T-cell (primary cell): ENCODE results near the gene MEIS1. TPM values are rescaled to one million over a fixed set of nuclear protein-coding genes. Genes with fewer than 3 reads are reported as not detected.

ENCODE experiments used
- ATAC-seq, 4 experiments: fragments of 200-7000 bp in 3 of 4; fragments of 150-1000 bp in 1 of 4; cut with Tn5 transposase; replicated peaks in 1 of 4; 1 replicate in 3 of 4; 2 replicates in 1 of 4; pipeline ENCODE4 v1.10.0; 2021; ENCODE audit warnings: moderate library complexity in 3 of 4, mild to moderate bottlenecking in 2 of 4, moderate number of reproducible peaks in 1 of 4
- CTCF ChIA-PET, 2 donors: fragments of 300-600 bp; sonication (Branson Sonifier 250); formaldehyde crosslinking; loops; one replicate each; lab custom pipeline; 2022; ENCODE audit warnings: antibody characterized with exemption in 2 of 2; lab: Charles Lee
- POLR2A ChIA-PET, 2 donors: fragments of 300-600 bp; sonication (Branson Sonifier 250); formaldehyde crosslinking; loops; one replicate each; lab custom pipeline; 2022; ENCODE audit warnings: antibody characterized with exemption in 2 of 2; lab: Charles Lee
- DNase-seq, 35 experiments: peaks; one replicate each; pipeline versions ENCODE4 v3.0.0 to v3.0.0-alpha.2; 2013 to 2023
- H3K27ac ChIP-seq: one replicate; pipeline ENCODE4 v1.5.1; 2013; ENCODE audit warnings: low read length
- H3K27me3 ChIP-seq, 2 experiments: replicated peaks in 1 of 2; 1 replicate in 1 of 2; 2 replicates in 1 of 2; pipeline versions ENCODE4 v1.6.1 to v1.7.0; 2013; ENCODE audit warnings: low read length in 1 of 2, mixed read lengths in 1 of 2; ENCODE audit not compliant: control insufficient read depth in 2 of 2, insufficient read depth in 2 of 2; ENCODE audit errors: extremely low read depth in 1 of 2
- H3K36me3 ChIP-seq, 2 donors: 1 replicate in 1 of 2; 2 replicates in 1 of 2; pipeline versions ENCODE4 v1.6.1 to v1.7.0; 2013; ENCODE audit warnings: low read length in 1 of 2; ENCODE audit not compliant: control insufficient read depth in 2 of 2, insufficient read depth in 1 of 2; ENCODE audit errors: extremely low read depth in 1 of 2
- H3K4me1 ChIP-seq, 2 experiments: 1 replicate in 1 of 2; 2 replicates in 1 of 2; pipeline versions ENCODE4 v1.6.1 to v1.7.0; 2013; ENCODE audit warnings: low read length in 2 of 2, mixed read lengths in 1 of 2; ENCODE audit not compliant: insufficient read depth in 2 of 2, control insufficient read depth in 1 of 2; ENCODE audit errors: extremely low read depth in 1 of 2
- H3K4me3 ChIP-seq, 2 donors: 1 replicate in 1 of 2; 2 replicates in 1 of 2; pipeline versions ENCODE4 v1.5.1 to v1.7.0; 2013; ENCODE audit warnings: mild to moderate bottlenecking in 2 of 2, low read length in 1 of 2, moderate library complexity in 1 of 2; ENCODE audit not compliant: control insufficient read depth in 1 of 2; ENCODE audit errors: extremely low read depth in 1 of 2
- H3K9me3 ChIP-seq: 2 replicates; pipeline ENCODE4 v1.7.0; 2013
- H3K27ac Mint-ChIP-seq, 2 donors: one replicate each; pipeline ENCODE4 v1.8.0; 2020 to 2021; ENCODE audit warnings: mild to moderate bottlenecking in 2 of 2, mixed read lengths in 2 of 2
- H3K27me3 Mint-ChIP-seq, 2 donors: one replicate each; pipeline ENCODE4 v1.8.0; 2021 to 2022; ENCODE audit warnings: mixed read lengths in 2 of 2
- H3K36me3 Mint-ChIP-seq: one replicate; pipeline ENCODE4 v1.8.0; 2021; ENCODE audit warnings: mixed read lengths
- H3K4me1 Mint-ChIP-seq, 3 donors: one replicate each; pipeline ENCODE4 v1.8.0; 2020 to 2022; ENCODE audit warnings: mixed read lengths in 3 of 3, mild to moderate bottlenecking in 1 of 3
- H3K4me3 Mint-ChIP-seq, 3 donors: one replicate each; pipeline ENCODE4 v1.8.0; 2020 to 2022; ENCODE audit warnings: mild to moderate bottlenecking in 3 of 3, mixed read lengths in 3 of 3, moderate library complexity in 3 of 3
- H3K9me3 Mint-ChIP-seq, 3 donors: one replicate each; pipeline ENCODE4 v1.8.0; 2020 to 2022; ENCODE audit warnings: mixed read lengths in 3 of 3
- WGBS: methylation state at CpG from one replicate; pipeline ENCODE4 v1.1.5; 2013; ENCODE audit warnings: missing lambda C conversion rate; ENCODE audit not compliant: insufficient coverage; 5-methylcytosine and 5-hydroxymethylcytosine counted together
- total RNA-seq, 35 experiments: library from RNA in 6 of 35; stranded (reverse) in 6 of 35; fragments of 120-200 nt in 1 of 35; gene quantifications; one replicate each; pipeline versions ENCODE4 v1.2.1 to v1.2.4 and lab custom pipeline; 2013 to 2026

The MEIS1 gene
- total RNA-seq, 5 donors from 2014 or later (not counting 1 experiment from before 2014, with no cell fraction given), result 0.32 to 3.4 (median 0.90) TPM

GRCh38 chr2:66573821-66574233, 138.9 kb downstream of the MEIS1 start:
- Mint-ChIP-seq H3K27me3 (peaks cover 37 to 43% of the 10 kb centered on the region in 2 donors), H3K27ac (no peak overlapping the region), H3K36me3 (no peaks in the 10 kb centered on the region), H3K9me3 (peaks cover 0 to 4% (median 0%) of the 10 kb centered on the region in 3 donors), H3K4me3 (no peak overlapping the region), H3K4me1 (peaks cover 7 to 9% (median 8%) of the 10 kb centered on the region in 3 donors)
- DNase-seq (no peak), ATAC-seq (no peak)
- Histone ChIP-seq H3K27ac (no peak overlapping the region), H3K27me3 (peaks cover 0 to 45% of the 10 kb centered on the region in 2 experiments), H3K4me1 (peaks cover 3 to 7% of the 10 kb centered on the region in 2 experiments), H3K9me3 (no peaks in the 10 kb centered on the region), H3K36me3 (no peaks in the 10 kb centered on the region), H3K4me3 (no peak overlapping the region)
- 54% methylated on average over 4 of the region's 8 CpGs for WGBS
- POLR2A ChIA-PET, result no interaction called here
- CTCF ChIA-PET, result no interaction called here

DNA sequence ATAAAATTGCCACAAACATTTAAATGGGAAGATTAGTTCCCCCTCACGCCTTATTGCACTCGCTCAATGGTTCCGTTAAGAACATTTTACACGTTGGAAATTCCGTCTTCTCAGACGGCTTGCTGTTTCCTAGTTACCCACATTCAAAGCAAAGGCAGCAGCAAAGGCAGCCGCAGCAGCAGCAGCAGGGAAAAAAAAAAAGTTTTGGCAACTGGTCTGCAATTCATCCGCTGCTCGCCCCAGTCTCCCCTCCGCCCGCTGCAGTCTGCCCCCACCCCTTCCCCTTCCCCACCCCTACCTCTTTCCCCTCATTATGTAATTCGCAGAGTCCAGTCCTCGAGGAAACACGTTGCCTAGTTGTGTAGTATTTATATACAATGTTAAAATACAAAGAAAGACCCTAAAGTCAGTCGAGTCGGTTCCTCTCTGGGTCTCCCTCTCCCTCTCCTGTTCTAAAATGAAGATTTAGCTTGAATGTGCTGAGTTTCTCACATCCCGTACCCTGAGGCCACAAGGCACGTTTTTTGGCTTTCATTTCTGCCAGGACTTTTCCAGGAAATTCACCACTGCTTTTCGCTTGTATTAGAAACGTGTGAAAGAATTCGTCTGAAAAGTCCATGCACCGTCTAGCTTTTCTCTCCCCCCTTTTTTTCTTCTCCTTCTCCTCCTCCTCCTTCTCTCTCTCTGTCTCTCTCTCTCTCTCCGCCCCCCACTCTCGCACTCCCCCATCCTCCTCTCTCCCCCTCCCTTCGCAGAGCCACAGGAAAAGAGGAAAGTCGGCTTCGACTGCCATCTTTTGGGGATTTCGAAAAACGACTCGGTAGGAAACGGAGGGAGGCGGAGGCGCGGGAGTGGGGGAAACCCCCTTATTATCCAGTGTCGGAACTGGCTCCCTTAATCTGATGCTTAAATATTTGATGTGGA, 140.0 kb downstream of the MEIS1 start:
- POLR2A ChIA-PET, result no interaction called here
- Mint-ChIP-seq H3K36me3 (no peaks in the 10 kb centered on the region), H3K4me1 (peaks cover 7 to 9% (median 8%) of the 10 kb centered on the region in 3 donors), H3K27me3 (peaks cover 46 to 52% of the 10 kb centered on the region in 2 donors), H3K9me3 (peaks cover 0 to 4% (median 0%) of the 10 kb centered on the region in 3 donors), H3K4me3 (peak overlapping the region in 2 of 3 donors; percentile 17 to 65), H3K27ac (no peak overlapping the region)
- H3K4me1 ChIP-seq, result peaks cover 3 to 7% of the 10 kb centered on the region in 2 experiments
- peaks cover 0 to 48% of the 10 kb centered on the region in 2 experiments for H3K27me3 ChIP-seq
- CTCF ChIA-PET, result no interaction called here
- 2% methylated on average over 9 of the region's 35 CpGs for WGBS
- H3K4me3 ChIP-seq, result peak overlapping the region in 1 of 2 donors; percentile 62
- no peak for DNase-seq
- no peak overlapping the region for H3K27ac ChIP-seq
- no peak for ATAC-seq
- H3K36me3 ChIP-seq, result no peaks in the 10 kb centered on the region
- H3K9me3 ChIP-seq, result no peaks in the 10 kb centered on the region

DNA sequence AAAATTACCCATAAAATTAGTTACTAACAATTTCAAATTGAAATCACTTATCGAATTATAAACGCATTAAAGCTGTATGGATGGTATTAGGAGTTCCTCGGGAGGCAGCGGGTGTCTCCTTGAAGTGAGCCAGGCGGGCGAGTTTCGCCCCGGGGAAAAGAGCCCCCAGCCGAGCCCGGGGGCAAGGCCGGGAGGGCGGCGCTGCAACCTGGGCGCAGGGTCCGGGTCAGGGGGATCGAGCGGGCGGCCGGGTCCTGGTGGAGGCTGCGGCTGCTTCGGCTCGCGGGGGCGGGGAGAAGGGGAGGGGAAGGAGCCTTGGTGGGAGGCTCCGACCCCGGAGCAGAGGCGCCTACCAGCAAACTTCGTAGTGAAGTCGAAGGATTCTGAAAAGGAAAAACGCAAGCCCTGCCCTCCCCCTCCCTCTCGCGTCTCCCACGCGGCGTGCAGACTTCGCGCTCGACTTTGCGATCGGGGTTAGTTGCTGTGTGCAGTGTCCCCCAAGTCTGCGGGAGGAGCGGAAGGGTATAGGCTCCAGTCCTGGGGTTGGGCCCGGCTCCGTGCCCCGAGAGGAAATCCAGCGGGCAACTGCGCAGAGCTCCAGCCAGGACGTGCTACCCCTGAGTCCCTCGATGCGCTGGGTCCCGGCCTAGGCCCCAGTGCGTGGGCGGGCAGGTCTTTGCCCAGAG, 140.8 kb downstream of the MEIS1 start:
- peak overlapping the region in 2 of 3 donors; percentile 17 to 65 for H3K4me3 Mint-ChIP-seq
- WGBS, result 3% methylated on average over 33 of the region's 53 CpGs

DNA sequence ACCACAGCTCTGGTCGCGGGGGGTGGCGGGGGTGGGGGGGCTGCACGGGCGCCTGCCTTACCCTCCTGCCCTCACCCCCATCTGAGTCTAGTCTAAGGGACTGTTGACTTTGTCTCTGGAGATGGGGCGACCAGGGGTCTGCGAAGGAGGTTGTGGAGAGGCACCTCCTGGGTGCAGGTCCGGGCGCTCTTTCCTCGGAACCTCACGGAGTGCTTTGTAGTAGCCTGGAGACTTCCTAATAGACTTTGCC, 141.3 kb downstream of the MEIS1 start:
- Histone ChIP-seq H3K4me3 (no peak overlapping the region), H3K27me3 (peaks cover 0 to 50% of the 10 kb centered on the region in 2 experiments), H3K4me1 (peaks cover 3 to 7% of the 10 kb centered on the region in 2 experiments), H3K9me3 (no peaks in the 10 kb centered on the region), H3K27ac (no peak overlapping the region), H3K36me3 (no peaks in the 10 kb centered on the region)
- ATAC-seq (no peak), DNase-seq (no peak)
- ChIA-PET CTCF (no interaction called here), POLR2A (no interaction called here)
- H3K4me3 Mint-ChIP-seq, result no peak overlapping the region
- H3K4me1 Mint-ChIP-seq, result peaks cover 7 to 11% (median 9%) of the 10 kb centered on the region in 3 donors
- no peak overlapping the region for H3K27ac Mint-ChIP-seq
- 12% methylated on average over 6 of the region's 11 CpGs for WGBS
- H3K36me3 Mint-ChIP-seq, result no peaks in the 10 kb centered on the region
- peaks cover 53 to 61% of the 10 kb centered on the region in 2 donors for H3K27me3 Mint-ChIP-seq
- H3K9me3 Mint-ChIP-seq, result peaks cover 0 to 4% (median 0%) of the 10 kb centered on the region in 3 donors

More for the DNA sequence above, 140.8 kb downstream of the MEIS1 start:
- ATAC-seq, result no peak
- DNase-seq, result no peak
- CTCF ChIA-PET, result no interaction called here
- H3K36me3 ChIP-seq, result no peaks in the 10 kb centered on the region
- POLR2A ChIA-PET, result no interaction called here
- no peak overlapping the region for H3K27ac Mint-ChIP-seq
- no peak overlapping the region for H3K27ac ChIP-seq
- H3K27me3 Mint-ChIP-seq, result peaks cover 49 to 57% of the 10 kb centered on the region in 2 donors
- H3K4me1 ChIP-seq, result peaks cover 3 to 7% of the 10 kb centered on the region in 2 experiments
- peaks cover 0 to 48% of the 10 kb centered on the region in 2 experiments for H3K27me3 ChIP-seq
- no peaks in the 10 kb centered on the region for H3K9me3 ChIP-seq
- H3K4me3 ChIP-seq, result peak overlapping the region in 1 of 2 donors; percentile 62
- H3K9me3 Mint-ChIP-seq, result peaks cover 0 to 4% (median 0%) of the 10 kb centered on the region in 3 donors
- H3K4me1 Mint-ChIP-seq, result peaks cover 7 to 9% (median 8%) of the 10 kb centered on the region in 3 donors
- no peaks in the 10 kb centered on the region for H3K36me3 Mint-ChIP-seq

- ChIA-PET CTCF (interaction anchor here in 1 of 2 donors (0.6 kb wide), 1 partner anchor 149 kb away, joined by 3 read pairs; no protein-coding TSS in a partner anchor), POLR2A (no interaction called here)
- Mint-ChIP-seq H3K27me3 (peaks cover 52 to 60% of the 10 kb centered on the region in 2 donors), H3K9me3 (peaks cover 0 to 4% (median 0%) of the 10 kb centered on the region in 3 donors), H3K4me3 (no peak overlapping the region), H3K27ac (no peak overlapping the region), H3K36me3 (no peaks in the 10 kb centered on the region), H3K4me1 (peaks cover 7 to 11% (median 9%) of the 10 kb centered on the region in 3 donors)
- H3K27ac ChIP-seq, result no peak overlapping the region
- peaks cover 0 to 54% of the 10 kb centered on the region in 2 experiments for H3K27me3 ChIP-seq
- ATAC-seq, result no peak
- no peaks in the 10 kb centered on the region for H3K36me3 ChIP-seq
- peak overlapping the region in 1 of 2 donors; percentile 6 for H3K4me3 ChIP-seq
- DNase-seq, result no peak
- no peaks in the 10 kb centered on the region for H3K9me3 ChIP-seq
- H3K4me1 ChIP-seq, result peaks cover 3 to 7% of the 10 kb centered on the region in 2 experiments
- WGBS, result 4% methylated on average over 25 of the region's 37 CpGs
Measured at GRCh38 chr2:66576561-66577320, 141.8 kb downstream of the MEIS1 start.
